OCI-M1 (cell line): ENCODE data around the gene IGHMBP2.

Experiments used
- DNase-seq: peaks from one replicate; lab custom pipeline; 2025; lab: John Stamatoyannopoulos, UW

Gene IGHMBP2

GRCh38 chr11:68982134-68982533 is 78.4 kb downstream of the IGHMBP2 start:
- no peak for DNase-seq

DNA sequence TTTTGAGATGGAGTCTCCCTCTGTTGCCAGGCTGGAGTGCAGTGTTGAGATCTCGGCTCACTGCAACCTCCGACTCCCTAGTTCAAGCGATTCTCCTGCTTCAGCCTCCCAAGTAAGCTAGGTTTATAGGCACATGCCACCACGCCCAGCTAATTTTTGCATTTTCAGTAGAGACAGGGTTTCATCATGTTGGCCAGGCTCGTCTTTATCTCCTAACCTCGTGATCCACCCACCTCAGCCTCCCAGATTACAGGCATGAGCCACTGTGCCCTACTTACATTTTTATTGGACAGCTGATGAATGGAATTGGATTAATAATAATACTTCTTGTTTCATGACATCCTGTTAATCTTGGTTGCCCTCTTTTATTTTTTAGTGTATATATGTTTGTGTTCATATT is 80.1 kb downstream of the IGHMBP2 start:
- DNase-seq: peak; percentile 88

GRCh38 chr11:68987211-68987610 is 83.5 kb downstream of the IGHMBP2 start:
- no peak for DNase-seq

GRCh38 chr11:68988491-68988890 is 84.8 kb downstream of the IGHMBP2 start:
- DNase-seq: no peak
